HepG2 (cell line): ENCODE measurements around the gene MBD5. TPM values are rescaled to one million over a fixed set of nuclear protein-coding genes. Genes with fewer than 3 reads are reported as not detected.

Source experiments
- ATAC-seq: fragments of 200-7000 bp; cut with Tn5 transposase; 3 replicates; pipeline ENCODE4 v1.9.1; 2020; ENCODE audit warnings: mild to moderate bottlenecking, moderate library complexity
- BruUV-seq: library from RNA; stranded (reverse); fragments of 400-500 nt; replicated peaks from 2 replicates; lab custom pipeline; 2021; lab: Mats Ljungman, UMichigan
- CTCF ChIA-PET: fragments of 300-600 bp; formaldehyde crosslinking; extraction: SDS; loops from one replicate; lab custom pipeline; 2021; ENCODE audit warnings: low total read pairs, inconsistent platforms, low intra/inter-chr PET ratio; lab: Yijun Ruan, JAX
- POLR2A ChIA-PET: fragments of 350-600 bp; sonication (Branson Sonifier 250); formaldehyde crosslinking; loops from one replicate; lab custom pipeline; 2020; ENCODE audit warnings: antibody characterized with exemption, inconsistent platforms; lab: Yijun Ruan, JAX
- DNase-seq: peaks from one replicate; pipeline ENCODE4 v3.0.0-alpha.2; 2015; ENCODE audit warnings: low spot score
- FAIRE-seq: peaks from 3 replicates; lab custom pipeline; 2011; peaks lifted over from hg19 to GRCh38; lab: Jason Lieb, UNC
- H2AFZ ChIP-seq: one replicate; pipeline ENCODE4 v1.6.1; 2011; ENCODE audit warnings: low read length, inconsistent platforms
- H3K27ac ChIP-seq: fragments of 300-600 bp; 3 replicates; pipeline ENCODE4 v1.8.0; 2011; ENCODE audit warnings: mixed run types, mild to moderate bottlenecking, mixed read lengths, low read length, inconsistent platforms; ENCODE audit not compliant: insufficient read depth; ENCODE audit errors: extremely low read length
- H3K27me3 ChIP-seq, 2 experiments: fragments of 200-600 bp in 1 of 2; 2 replicates in 1 of 2; 3 replicates in 1 of 2; pipeline versions ENCODE4 v1.6.0 to v1.8.0; 2011; ENCODE audit warnings: low read length in 2 of 2, mild to moderate bottlenecking in 2 of 2, moderate library complexity in 2 of 2, inconsistent platforms in 1 of 2; ENCODE audit not compliant: insufficient read depth in 2 of 2, control insufficient read depth in 1 of 2
- H3K36me3 ChIP-seq, 2 experiments: fragments of 200-600 bp in 1 of 2; replicated peaks in 1 of 2; 2 replicates in 1 of 2; 3 replicates in 1 of 2; pipeline versions ENCODE4 v1.5.1 to v1.8.0; 2011; ENCODE audit warnings: low read length in 2 of 2, inconsistent platforms in 1 of 2; ENCODE audit not compliant: insufficient read depth in 2 of 2, control insufficient read depth in 1 of 2
- H3K4me1 ChIP-seq: 2 replicates; pipeline ENCODE4 v1.5.1; 2012; ENCODE audit warnings: low read length, inconsistent platforms; ENCODE audit not compliant: insufficient read depth
- H3K4me2 ChIP-seq: 2 replicates; pipeline ENCODE4 v1.6.0; 2011; ENCODE audit warnings: low read depth, low read length, inconsistent platforms
- H3K4me3 ChIP-seq, 3 experiments: fragments of 200-600 bp in 1 of 3; sonication (generic), shearing (Covaris generic) in 1 of 3; replicated peaks in 1 of 3; 2 replicates each; pipeline ENCODE4 v1.5.1; 2011 to 2016; ENCODE audit warnings: low read length in 3 of 3, inconsistent platforms in 2 of 3, low read depth in 2 of 3, mild to moderate bottlenecking in 2 of 3, control low read depth in 1 of 3, mixed read lengths in 1 of 3; ENCODE audit not compliant: insufficient read depth in 1 of 3
- H3K79me2 ChIP-seq: one replicate; pipeline ENCODE4 v1.6.1; 2011; ENCODE audit warnings: low read length, inconsistent platforms; ENCODE audit not compliant: insufficient read depth
- H3K9ac ChIP-seq: 2 replicates; pipeline ENCODE4 v1.6.0; 2011; ENCODE audit warnings: mild to moderate bottlenecking, low read depth, low read length, inconsistent platforms; ENCODE audit not compliant: insufficient read depth
- H3K9me3 ChIP-seq: 2 replicates; pipeline ENCODE4 v1.5.1; 2012; ENCODE audit warnings: mild to moderate bottlenecking, low read length
- H4K20me1 ChIP-seq: 2 replicates; pipeline ENCODE4 v1.6.0; 2011; ENCODE audit warnings: inconsistent platforms, mild to moderate bottlenecking, low read length, moderate library complexity; ENCODE audit not compliant: insufficient read depth
- AKAP8 ChIP-seq: sonication (generic); formaldehyde crosslinking; IDR thresholded peaks from 2 replicates; pipeline ENCODE4 v1.5.1; 2020; ENCODE audit warnings: mild to moderate bottlenecking, missing genetic modification reagents
- CEBPB ChIP-seq: IDR thresholded peaks from 2 replicates; pipeline ENCODE4 v1.6.1; 2011; ENCODE audit warnings: low read depth, low read length, improper control_type of control experiment, borderline replicate concordance
- NPAS2 ChIP-seq: sonication (generic); formaldehyde crosslinking; IDR thresholded peaks from 2 replicates; pipeline ENCODE4 v1.8.0; 2022; ENCODE audit warnings: mild to moderate bottlenecking, missing genetic modification reagents, borderline replicate concordance
- PHF8 ChIP-seq: sonication (generic); formaldehyde crosslinking; IDR thresholded peaks from 2 replicates; pipeline ENCODE4 v1.5.0; 2020; ENCODE audit warnings: missing genetic modification reagents
- PRPF4 ChIP-seq: fragments of 200-400 bp; formaldehyde crosslinking; IDR thresholded peaks from 2 replicates; pipeline ENCODE4 v1.6.1; 2016; ENCODE audit warnings: low read length, low read depth; ENCODE audit not compliant: poor library complexity, severe bottlenecking
- PTBP1 ChIP-seq: fragments of 200-400 bp; formaldehyde crosslinking; IDR thresholded peaks from 2 replicates; pipeline ENCODE4 v1.6.1; 2018; ENCODE audit warnings: low read length, low read depth; ENCODE audit not compliant: poor library complexity, severe bottlenecking
- ZBTB49 ChIP-seq: sonication (generic); formaldehyde crosslinking; IDR thresholded peaks from 2 replicates; pipeline ENCODE4 v1.4.0; 2020; ENCODE audit warnings: missing genetic modification reagents, borderline replicate concordance
- ZHX1 ChIP-seq: sonication (generic); formaldehyde crosslinking; IDR thresholded peaks from 2 replicates; pipeline ENCODE4 v1.8.1; 2022; ENCODE audit warnings: low read depth, mild to moderate bottlenecking, missing genetic modification reagents
- ZNF225 ChIP-seq: sonication (generic); formaldehyde crosslinking; IDR thresholded peaks from 2 replicates; pipeline ENCODE4 v1.4.0; 2020; ENCODE audit warnings: mild to moderate bottlenecking, missing genetic modification reagents
- ZNF616 ChIP-seq: sonication (generic); formaldehyde crosslinking; IDR thresholded peaks from 2 replicates; pipeline ENCODE4 v1.5.0; 2020; ENCODE audit warnings: low read depth, mild to moderate bottlenecking, missing genetic modification reagents
- WGBS: methylation state at CpG from one replicate; pipeline ENCODE4 v1.1.6; 2017; ENCODE audit warnings: low lambda C conversion rate; 5-methylcytosine and 5-hydroxymethylcytosine counted together
- in situ Hi-C: cut with HindIII; loops from 2 replicates; pipeline ENCODE4 v1.10.0; 2017; ENCODE audit warnings: low pct_unique_long_range_greater_than_20kb; ENCODE audit not compliant: extremely low pct_ligation_motif_present
- intact Hi-C: fragments of 100-400 bp; cut with micrococcal nuclease; formaldehyde crosslinking; loops from one replicate; pipeline ENCODE4 v1.10.0; 2022; ENCODE audit not compliant: unreplicated experiment
- polyA plus RNA-seq, 8 experiments: library from polyadenylated mRNA; depleted of rRNA in 3 of 8; stranded (reverse) in 7 of 8; unstranded in 1 of 8; fragments of >200 nt; fragmentation: Illumina TruSeq in 4 of 8; extraction: Trizol in 4 of 8; gene quantifications; 2 replicates each; pipeline versions ENCODE4 v1.2.1 to v1.2.3, GENCODE V29; 2011 to 2016; ENCODE audit warnings: low read depth in 4 of 8, missing spikeins in 1 of 8, mixed read lengths in 1 of 8; ENCODE audit not compliant: insufficient read depth in 1 of 8
- total RNA-seq, 5 experiments: library from RNA; depleted of rRNA; stranded (reverse); fragments of >200 nt; fragmentation: Illumina TruSeq; extraction: Trizol; gene quantifications; 2 replicates each; pipeline ENCODE4 v1.2.3, GENCODE V29; 2016; ENCODE audit warnings: low read depth in 1 of 5

Gene MBD5
- total and polyA plus RNA-seq, 2 of the 13 experiments (the other 11 are each of a cell fraction or from before 2014, with no cell fraction given) = 13.5 to 26.4 TPM

- Histone ChIP-seq H3K9me3 (0 out of 2 replicates have a peak, but pooled peaks cover 8% of the 10 kb centered on the region), H3K36me3 (no peaks in the 10 kb centered on the region), H3K79me2 (no peaks in the 10 kb centered on the region), H3K9ac (no peak overlapping the region), H3K27ac (no peak overlapping the region), H4K20me1 (no peaks in the 10 kb centered on the region), H3K4me3 (no peak overlapping the region), H3K4me2 (no peak overlapping the region), H2AFZ (no peak overlapping the region), H3K4me1 (peaks cover 10% of the 10 kb centered on the region), H3K27me3 (peaks cover 0 to 9% of the 10 kb centered on the region in 2 experiments; a peak in 2 of 5 replicates)
- 16% methylated on average over 6 of the region's 6 CpGs for WGBS
- ATAC-seq (no peak), DNase-seq (no peak), FAIRE-seq (no peak)
- no TSS peak for BruUV-seq
- ChIA-PET POLR2A (no interaction called here), CTCF (no interaction called here)
- TF ChIP-seq CEBPB (peak; percentile 78), ZBTB49 (no peak)
- intact Hi-C loops = no loop called here
- in situ Hi-C loops = no loop called here
Measured at GRCh38 chr2:148555622-148556294, 534.9 kb downstream of the MBD5 start.

DNA sequence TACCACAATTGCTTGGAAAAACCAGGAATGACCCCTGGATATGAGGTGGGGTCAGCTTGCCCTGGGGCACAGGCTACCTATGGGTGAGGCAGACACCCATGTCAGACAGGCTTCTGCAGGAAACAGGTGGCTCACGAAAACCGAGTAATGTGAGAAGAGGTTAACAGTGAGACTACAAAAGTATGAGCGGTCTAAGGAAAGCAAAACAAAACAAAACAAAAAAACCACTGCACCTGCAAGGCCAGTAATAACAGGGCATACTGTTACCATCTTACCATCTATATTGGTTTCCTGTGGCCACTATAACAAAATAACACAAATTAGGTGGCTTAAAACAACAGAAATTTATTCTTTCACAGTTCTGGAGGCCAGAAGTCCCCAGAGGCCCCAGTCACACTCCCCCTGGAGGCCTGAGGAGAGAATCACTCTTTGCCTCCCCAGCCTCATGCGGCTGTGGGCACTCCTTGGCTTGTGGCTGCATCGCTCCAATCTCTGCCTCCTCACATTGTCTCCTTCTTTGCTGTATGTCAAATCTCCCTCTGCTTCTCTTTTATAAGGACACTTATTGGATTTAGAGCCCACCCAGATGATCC, 537.0 kb downstream of the MBD5 start:
- H3K27ac ChIP-seq = no peak overlapping the region
- H3K9ac ChIP-seq = no peak overlapping the region
- no peaks in the 10 kb centered on the region for H4K20me1 ChIP-seq
- DNase-seq = no peak
- BruUV-seq = no TSS peak
- no peak overlapping the region for H2AFZ ChIP-seq
- peak; percentile 46; the same call in 2 of the 3 replicates for ATAC-seq
- WGBS = 39% methylated on average over 5 of the region's 5 CpGs
- in situ Hi-C loops = no loop called here
- no peaks in the 10 kb centered on the region for H3K79me2 ChIP-seq
- intact Hi-C loops = no loop called here
- FAIRE-seq = no peak
- no peak overlapping the region for H3K4me3 ChIP-seq
- POLR2A ChIA-PET = no interaction called here
- peaks cover 10% of the 10 kb centered on the region for H3K4me1 ChIP-seq
- H3K9me3 ChIP-seq = 0 out of 2 replicates have a peak, but pooled peaks cover 8% of the 10 kb centered on the region
- CTCF ChIA-PET = no interaction called here
- H3K36me3 ChIP-seq = no peaks in the 10 kb centered on the region
- H3K4me2 ChIP-seq = no peak overlapping the region
- H3K27me3 ChIP-seq = peaks cover 0 to 17% of the 10 kb centered on the region in 2 experiments; a peak in 2 of 5 replicates
- TF ChIP-seq NPAS2 (CRISPR knock-in tag) = no peak
- no peak for TF ChIP-seq AKAP8 (CRISPR knock-in tag)
- no peak for TF ChIP-seq ZHX1 (CRISPR knock-in tag)
- TF ChIP-seq ZNF225 (CRISPR knock-in tag) = no peak
- no peak for TF ChIP-seq PHF8 (CRISPR knock-in tag)
- no peak for TF ChIP-seq PRPF4
- no peak for TF ChIP-seq PTBP1
- TF ChIP-seq ZNF616 (CRISPR knock-in tag) = no peak
